ENCODE measurements around the gene FER.
A peak's percentile ranks its signal among the peaks of the same experiment; 100 is the strongest.
"Not testable (repeated sequence)": the region's sequence is repeated elsewhere in the genome, so short reads cannot be mapped to it uniquely, and the experiment has no call there.

The FER gene

DNA sequence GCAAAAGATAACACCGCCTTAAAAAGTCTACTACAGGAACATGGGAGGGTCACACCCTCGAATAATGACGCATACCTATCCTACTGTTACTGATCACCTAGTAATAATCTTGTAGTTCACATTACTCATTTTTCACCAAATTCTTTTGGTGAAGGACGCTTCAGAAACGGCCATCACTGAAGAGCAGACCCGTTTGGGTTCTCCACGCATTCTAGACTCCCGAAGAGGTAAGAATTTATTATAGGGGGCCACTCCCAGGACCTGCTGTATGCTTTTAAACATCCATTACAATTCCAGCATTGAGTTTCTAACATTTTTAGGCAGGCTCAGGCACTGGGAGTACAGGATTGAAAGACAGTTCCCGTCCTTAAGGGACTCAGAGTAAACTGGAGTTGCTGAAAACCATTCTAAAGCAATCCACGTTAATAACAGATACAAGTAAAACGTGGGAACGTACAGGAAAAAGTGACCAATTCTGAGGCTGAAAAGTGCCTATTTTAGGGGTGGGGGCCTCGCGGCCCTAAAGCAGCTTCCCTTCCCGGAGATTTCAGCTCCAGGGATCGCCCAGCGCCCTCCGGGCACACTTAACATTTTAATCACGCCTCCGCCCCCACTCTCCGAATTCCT, at the start of gene FER:
FER (plus strand) TSS at position 124 of the 627 bp plus-strand sequence. CDS start 50,286 bp downstream, outside the sequence.
- peak; percentile 50 for DNase-seq

GRCh38 chr5:108700388-108700787, 47.3 kb upstream of the FER start:
- not testable (repeated sequence) for DNase-seq

GRCh38 chr5:108700930-108701329, 46.8 kb upstream of the FER start:
- no peak for DNase-seq

DNA sequence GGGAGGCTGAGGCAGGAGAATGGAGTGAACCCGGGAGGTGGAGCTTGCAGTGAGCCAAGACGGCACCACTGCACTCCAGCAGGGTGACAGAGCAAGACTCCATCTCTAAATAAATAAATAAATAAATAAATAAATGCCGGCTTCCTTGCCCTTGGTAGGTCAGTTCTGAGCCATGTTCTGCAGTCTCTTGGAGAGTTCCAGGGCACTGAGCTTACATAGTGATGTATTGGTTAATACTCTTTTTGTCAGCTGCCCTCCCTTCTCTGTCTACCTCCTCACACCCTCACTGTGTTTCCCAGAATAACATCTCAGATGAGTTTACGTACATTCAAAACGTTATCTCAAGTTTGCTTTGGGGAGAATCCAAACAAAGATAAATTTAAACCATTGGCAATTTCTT, 45.2 kb upstream of the FER start:
- DNase-seq = no peak

- DNase-seq = no peak
These were observed 44.4 kb upstream of the FER start for GRCh38 chr5:108703313-108703712.

DNA sequence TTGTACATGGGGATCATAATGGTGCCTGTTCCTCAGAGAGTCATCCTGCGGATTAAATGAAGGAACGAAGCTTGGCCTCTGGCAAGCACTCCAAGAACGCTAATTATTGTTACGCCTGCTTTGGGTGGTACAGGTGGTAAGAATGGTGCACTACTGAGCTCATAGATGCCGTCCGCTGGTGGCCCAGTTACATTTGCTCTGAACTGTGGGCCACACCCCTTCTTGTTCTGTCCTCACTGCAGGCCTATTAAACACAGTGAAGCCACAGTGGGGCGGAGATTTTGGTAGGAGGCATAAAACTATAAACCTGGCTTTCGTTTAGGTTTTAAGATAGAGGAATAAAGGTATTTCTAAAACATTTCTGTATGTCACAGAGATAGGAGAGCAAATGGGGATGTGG, 40.6 kb upstream of the FER start:
- DNase-seq = no peak

DNA sequence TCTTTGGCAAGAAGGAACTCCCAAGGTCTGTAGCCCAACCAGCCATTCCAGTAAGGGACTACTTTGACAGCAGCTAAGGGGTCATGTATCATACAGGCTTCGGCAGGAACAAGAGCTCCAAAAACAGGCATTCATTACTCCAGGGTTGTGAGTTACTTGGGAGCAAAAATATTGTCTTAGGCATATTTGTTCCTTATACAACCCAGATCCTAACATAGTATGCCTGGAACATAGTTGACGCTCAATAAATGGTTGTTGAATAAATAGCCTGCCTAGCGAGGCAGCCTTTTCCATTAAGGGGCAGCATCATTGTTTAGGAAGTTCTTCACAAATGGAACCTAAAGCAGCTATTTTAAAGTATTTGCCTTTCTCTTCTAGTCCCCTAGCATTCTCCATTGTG, 35.8 kb upstream of the FER start:
- no peak for DNase-seq

DNA sequence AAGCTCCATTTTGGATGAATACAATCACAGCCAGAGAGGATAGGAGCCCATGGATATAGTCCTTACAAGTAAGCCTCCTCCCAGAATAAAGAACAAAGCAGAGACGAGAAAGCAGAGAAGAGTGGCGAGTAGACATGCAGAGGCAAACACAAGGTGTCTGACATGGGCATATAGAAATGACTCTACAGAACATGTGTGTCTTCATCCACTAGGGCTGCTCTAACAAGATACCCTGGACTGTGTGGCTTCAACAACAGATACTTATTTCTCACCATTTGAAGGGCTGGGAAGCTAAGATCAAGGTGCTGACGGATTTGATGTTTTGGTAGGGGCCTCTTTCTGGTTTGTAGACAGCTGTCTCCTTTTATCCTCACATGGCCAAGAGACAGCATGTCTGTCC, 32.3 kb upstream of the FER start:
- no peak for DNase-seq

DNA sequence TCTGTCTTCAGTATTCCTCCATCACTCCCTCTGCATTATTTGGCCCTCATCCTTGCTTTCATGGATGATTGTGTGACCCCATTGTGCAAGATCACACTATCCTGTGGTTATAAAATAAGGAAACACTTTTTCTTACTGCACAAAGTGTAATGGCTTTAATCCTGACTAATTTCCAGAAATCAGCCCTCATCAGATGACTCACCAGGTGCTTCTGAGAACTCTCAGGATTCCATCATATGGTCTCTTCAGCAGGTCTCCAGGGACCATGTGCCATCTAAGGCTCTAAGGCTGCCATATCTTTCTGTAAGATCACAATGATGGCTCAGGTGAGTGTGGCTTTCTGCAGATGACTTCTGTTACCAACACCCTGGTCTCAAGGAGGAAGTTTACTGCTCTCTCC, 27.3 kb upstream of the FER start:
- DNase-seq = no peak

- no peak for DNase-seq
These were observed 21.1 kb upstream of the FER start for GRCh38 chr5:108726446-108727235.

GRCh38 chr5:108727236-108727650, 20.5 kb upstream of the FER start:
- DNase-seq = no peak

GRCh38 chr5:108727651-108728565, 19.8 kb upstream of the FER start:
- peak; percentile 46 for DNase-seq

DNA sequence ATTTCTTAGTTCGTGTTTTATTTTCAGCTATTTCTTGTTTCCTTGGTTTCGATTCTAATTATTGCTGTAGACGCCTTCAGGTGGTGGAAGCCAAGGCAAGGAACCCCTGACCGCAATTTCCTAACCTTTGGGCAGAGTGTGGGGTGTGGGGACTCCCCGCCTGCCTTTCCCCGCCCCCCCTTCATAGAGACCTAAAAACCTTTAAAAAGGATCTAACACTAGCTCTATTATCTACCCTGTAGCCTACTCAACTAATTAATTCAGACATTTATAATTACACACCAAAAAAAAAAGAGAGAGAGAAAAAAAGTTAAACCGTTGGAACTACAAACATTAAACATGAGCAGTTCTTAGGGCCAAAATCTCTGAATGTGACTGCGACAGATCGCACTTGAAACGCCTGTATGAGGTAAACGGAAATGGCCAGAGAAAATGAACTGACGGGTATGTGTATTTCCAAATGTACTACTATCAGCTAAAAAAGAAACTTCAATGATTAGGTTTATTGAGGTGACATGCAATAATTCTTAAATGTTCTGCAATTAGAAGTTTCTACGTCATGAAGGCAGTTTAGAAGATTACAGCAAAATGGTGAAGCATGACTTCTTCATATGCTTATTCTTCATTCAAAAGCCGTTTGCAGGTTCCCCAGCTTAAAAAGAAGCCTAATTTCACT, 19.0 kb upstream of the FER start:
- DNase-seq = peak; percentile 52

DNA sequence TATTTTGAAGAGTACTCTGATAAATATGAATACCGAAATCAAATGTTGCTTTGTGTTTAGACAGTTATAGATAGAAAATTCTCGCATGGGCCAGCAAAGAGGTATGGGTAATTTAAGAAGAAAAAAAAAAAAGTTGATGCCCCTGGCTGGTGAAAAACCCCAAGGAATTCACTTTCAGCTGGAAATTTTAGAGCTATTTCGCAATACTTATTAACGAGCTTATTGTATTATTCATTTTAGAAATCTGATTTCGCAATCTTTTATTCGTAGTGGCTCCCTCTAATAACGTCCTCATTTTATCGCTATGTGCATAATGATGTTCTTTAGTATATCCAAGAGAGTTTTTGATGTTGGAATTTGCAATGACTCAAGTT, 18.5 kb upstream of the FER start:
- no peak for DNase-seq

- DNase-seq = no peak
These were observed 16.9 kb upstream of the FER start for GRCh38 chr5:108730617-108731340.

GRCh38 chr5:108735790-108736189, 11.9 kb upstream of the FER start:
- no peak for DNase-seq

- DNase-seq = no peak
These were observed 10.8 kb upstream of the FER start for GRCh38 chr5:108736855-108737254.

DNA sequence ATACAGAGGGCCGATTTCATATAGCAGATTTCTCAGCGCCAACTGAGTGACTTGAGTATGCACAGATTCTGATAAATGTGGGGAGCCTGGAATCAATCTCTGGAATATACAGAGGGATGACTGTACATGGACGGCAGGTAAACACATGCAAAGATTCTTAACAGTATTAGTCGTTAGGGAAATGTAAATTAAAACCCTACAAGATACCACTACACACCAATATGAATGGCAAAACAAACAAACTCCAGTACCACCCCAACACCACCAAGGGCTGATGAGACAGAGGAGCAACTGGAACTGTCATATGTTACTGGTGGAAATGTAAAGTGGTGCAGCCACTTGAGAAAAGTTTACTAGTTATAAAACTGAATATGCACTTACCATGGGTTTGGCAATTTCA, 8.3 kb upstream of the FER start:
- DNase-seq = no peak

- DNase-seq = no peak
These were observed 7.8 kb upstream of the FER start for GRCh38 chr5:108739906-108740305.

- no peak for DNase-seq
These were observed 4.4 kb upstream of the FER start for GRCh38 chr5:108743319-108743718.

DNA sequence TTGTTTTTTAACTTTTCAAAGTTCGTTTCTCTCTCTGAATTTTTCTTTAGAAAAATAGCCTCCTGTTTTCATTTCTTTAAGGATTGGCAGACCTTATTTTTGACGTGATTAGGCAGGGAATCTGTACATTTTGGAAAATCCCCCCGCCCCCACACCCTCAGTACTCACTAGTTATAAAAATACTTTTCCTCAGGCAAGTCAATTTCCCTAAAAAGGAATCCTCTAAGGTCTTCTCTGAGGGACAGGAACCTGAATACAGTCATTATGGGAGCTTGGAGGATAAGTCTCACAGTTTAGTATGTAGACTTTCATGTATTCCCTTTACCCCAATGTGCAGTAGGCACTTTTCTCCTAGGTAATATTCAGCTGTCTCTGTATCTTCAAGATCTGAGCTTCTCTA, 3.9 kb upstream of the FER start:
- no peak for DNase-seq

GRCh38 chr5:108747111-108747773, 455 bp upstream of the FER start:
- no peak for DNase-seq

Data from CD4-positive, alpha-beta T cell treated with Interleukin-17A for 4 hours (primary cell).